ENCODE measurements around the gene TMLHE.
"Not testable (repeated sequence)": the region's sequence is repeated elsewhere in the genome, so short reads cannot be mapped to it uniquely, and the experiment has no call there.

DNA sequence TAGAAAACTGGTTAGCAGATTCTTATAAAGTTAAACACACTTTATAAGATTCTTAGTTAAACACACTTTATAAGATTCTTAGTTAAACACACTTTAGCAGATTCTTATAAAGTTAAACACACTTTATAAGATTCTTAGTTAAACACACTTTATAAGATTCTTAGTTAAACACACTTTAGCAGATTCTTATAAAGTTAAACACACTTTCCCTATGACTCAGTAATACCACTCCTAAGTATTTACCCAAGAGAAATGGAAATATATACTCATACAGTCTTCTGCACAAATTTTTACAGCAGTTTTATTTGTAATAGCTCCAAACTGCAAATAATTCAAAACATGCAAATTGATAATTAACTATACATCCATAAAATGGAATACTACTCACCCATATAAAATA lies 7.4 kb upstream of the TMLHE start:
- not testable (repeated sequence) for TF ChIP-seq POLR2A (IDR thresholded peaks at IDR 0.05); POLR2AphosphoS5 (IDR thresholded peaks at IDR 0.05; ENCODE audit: insufficient read depth in 1 of 2, low read depth in 1 of 2)
- TF ChIP-seq, protein P1, sequence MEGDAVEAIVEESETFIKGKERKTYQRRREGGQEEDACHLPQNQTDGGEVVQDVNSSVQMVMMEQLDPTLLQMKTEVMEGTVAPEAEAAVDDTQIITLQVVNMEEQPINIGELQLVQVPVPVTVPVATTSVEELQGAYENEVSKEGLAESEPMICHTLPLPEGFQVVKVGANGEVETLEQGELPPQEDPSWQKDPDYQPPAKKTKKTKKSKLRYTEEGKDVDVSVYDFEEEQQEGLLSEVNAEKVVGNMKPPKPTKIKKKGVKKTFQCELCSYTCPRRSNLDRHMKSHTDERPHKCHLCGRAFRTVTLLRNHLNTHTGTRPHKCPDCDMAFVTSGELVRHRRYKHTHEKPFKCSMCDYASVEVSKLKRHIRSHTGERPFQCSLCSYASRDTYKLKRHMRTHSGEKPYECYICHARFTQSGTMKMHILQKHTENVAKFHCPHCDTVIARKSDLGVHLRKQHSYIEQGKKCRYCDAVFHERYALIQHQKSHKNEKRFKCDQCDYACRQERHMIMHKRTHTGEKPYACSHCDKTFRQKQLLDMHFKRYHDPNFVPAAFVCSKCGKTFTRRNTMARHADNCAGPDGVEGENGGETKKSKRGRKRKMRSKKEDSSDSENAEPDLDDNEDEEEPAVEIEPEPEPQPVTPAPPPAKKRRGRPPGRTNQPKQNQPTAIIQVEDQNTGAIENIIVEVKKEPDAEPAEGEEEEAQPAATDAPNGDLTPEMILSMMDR (IDR thresholded peaks at IDR 0.05): not testable (repeated sequence)

Data from vagina (tissue), 2 donors.